ENCODE data around the gene CDK5RAP2.

Gene CDK5RAP2

DNA sequence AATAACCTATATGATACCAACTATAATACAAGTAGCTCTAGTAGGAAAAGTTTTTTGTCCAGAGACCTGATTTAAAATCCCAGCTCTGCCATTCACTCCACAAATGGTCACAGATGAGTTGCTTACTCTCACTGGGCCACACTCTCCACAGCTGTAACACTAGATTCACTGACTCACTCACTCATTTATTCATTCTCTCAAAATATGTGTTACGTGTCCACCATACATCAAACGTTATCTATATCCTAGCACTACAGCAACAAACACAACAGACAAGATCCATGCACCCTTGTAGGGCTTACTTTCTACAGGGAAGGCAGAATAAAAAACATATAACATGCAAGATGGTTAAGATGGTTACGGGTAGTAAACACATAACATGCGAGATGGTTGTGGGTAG is 146.3 kb downstream of the CDK5RAP2 start:
- no peak for DNase-seq

GRCh38 chr9:120432600-120432999 is 147.4 kb downstream of the CDK5RAP2 start:
- no peak for DNase-seq

GRCh38 chr9:120431268-120431667 is 148.7 kb downstream of the CDK5RAP2 start:
- DNase-seq, result no peak

GRCh38 chr9:120424248-120424647 is 155.7 kb downstream of the CDK5RAP2 start:
- DNase-seq, result no peak

GRCh38 chr9:120423812-120424211 is 156.2 kb downstream of the CDK5RAP2 start:
- DNase-seq, result no peak

DNA sequence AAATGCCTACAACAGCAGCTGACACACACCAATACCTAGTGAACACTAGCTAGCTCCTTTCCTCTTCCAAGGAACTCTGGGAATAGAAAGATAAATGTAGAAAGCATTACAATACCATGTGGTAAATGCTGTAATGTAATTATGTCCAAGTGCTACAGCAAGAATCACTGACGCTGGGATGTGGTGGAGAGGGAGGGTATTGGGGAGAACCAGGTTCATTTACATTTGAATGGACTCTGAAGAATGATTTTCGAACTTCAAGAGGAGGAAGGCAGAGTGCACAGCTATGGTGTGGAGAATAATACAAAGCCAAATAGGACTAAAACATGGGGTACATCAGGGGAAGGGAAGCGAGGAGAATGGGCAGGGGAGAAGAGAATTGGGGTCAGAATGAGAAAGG is 158.0 kb downstream of the CDK5RAP2 start:
- DNase-seq, result no peak

- DNase-seq, result no peak
Observed at GRCh38 chr9:120418315-120418714, 161.7 kb downstream of the CDK5RAP2 start.

DNA sequence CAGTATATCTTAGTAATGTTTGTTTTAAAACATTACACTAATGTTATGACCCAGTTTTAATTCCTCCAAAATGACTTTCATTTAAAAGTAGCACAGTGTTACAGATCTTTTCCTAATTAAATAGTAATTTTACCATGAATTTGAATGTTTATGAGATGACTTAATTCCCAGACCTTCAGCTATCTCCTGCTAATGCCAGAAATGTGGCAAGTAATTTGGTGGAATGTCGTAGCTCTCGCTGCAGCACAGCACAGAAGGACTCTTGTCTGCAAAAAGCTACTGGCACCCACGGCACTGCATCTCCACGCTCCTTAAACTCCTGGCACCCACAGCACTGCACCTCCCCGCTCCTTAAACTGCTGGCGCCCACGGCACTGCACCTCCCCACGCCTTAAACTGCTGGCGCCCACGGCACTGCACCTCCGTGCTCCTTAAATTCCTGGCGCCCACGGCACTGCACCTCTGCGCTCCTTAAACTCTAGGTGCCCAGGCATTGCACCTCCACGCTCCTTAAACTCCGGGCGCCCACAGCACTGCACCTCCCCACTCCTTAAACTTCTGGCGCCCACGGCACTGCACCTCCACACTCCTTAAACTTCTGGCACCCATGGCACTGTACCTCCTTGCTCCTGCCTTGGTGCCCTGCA is 163.1 kb downstream of the CDK5RAP2 start:
- DNase-seq, result no peak

- no peak for DNase-seq
Observed at GRCh38 chr9:120413121-120414048, 166.6 kb downstream of the CDK5RAP2 start.

GRCh38 chr9:120412425-120412951 is 167.5 kb downstream of the CDK5RAP2 start:
- no peak for DNase-seq

DNA sequence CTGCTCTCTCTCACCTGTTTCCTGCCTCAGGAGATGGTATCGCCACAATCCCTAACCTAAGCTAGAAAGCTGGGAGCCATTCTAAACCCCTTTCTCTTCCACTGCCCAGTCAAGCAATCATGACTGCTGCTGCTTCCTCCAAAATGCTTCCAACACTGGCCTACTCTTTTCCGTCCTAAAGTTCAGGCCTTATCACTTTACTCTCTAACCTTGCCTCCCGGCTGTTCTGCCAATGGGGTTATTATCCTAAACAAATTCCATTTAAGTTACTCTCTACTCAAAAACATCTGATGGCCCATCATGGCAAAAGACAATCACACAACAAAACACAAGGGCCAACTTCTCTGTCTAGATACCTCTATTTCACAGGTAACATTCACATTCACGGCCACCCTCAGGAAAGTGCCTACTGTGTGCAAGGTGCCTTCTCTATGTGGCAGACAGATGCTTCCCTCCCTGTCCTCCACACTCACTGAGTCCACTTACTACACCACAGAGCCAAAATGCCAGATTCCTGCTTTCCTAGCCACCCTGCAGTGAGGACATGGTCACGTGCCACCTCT is 168.0 kb downstream of the CDK5RAP2 start:
- DNase-seq, result no peak

GRCh38 chr9:120410925-120411501 is 169.0 kb downstream of the CDK5RAP2 start:
- DNase-seq, result no peak

DNA sequence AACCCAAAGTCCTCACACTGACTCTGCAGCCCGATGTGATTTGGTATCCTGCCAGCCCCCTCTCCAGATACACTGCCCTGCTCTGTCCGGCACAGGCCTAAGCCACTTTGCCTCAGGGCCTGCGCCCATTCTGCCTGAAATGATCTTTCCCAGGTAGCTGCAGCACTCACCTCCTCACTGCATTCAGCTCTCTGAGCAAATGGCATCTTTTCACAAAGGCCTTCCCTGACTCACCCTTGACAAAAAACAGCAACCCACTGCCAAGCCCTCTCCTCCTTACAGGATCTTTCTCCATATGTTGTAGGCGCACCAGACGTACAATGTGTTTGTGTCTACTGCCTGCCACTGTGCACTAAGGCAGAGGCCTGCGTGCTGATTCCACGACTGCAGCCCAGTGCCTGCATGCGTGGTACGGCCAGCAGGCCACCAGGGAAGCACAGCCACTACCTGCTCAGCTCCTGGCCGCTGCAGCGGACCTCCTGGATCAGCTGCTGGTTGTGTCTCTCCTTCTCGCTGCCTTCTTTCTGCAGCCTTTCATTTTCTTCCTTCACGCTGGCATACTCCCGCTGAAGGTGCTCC is 171.2 kb downstream of the CDK5RAP2 start:
- DNase-seq, result no peak

GRCh38 chr9:120405860-120406259 is 174.1 kb downstream of the CDK5RAP2 start:
- no peak for DNase-seq

- no peak for DNase-seq
Observed at GRCh38 chr9:120405134-120405533, 174.8 kb downstream of the CDK5RAP2 start.

- DNase-seq, result no peak
Observed at GRCh38 chr9:120403543-120403856, 176.5 kb downstream of the CDK5RAP2 start.

GRCh38 chr9:120402741-120403542 is 177.0 kb downstream of the CDK5RAP2 start:
- peak in 1 of 2 experiments; percentile 56 for DNase-seq

DNA sequence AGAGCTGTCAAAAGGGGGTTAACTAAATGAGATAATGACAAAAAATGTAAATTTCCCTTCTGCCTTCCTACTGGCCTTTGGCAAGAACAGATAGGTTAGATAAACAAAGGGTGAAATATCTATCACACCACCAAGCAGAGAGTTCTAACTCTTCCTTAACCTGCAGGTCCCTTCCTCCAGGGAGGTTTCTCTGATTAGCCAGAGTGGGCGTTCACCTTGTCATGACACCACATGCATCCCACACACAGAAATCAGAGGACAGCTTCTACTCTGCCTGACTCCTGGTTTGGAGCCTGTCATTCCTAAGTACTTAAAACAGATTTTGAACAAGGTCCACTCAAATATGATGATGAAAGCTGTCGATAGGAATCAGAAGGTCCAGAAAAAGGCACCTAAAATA is 180.0 kb downstream of the CDK5RAP2 start:
- DNase-seq, result no peak

- DNase-seq, result no peak
Observed at GRCh38 chr9:120398286-120398685, 181.7 kb downstream of the CDK5RAP2 start.

DNA sequence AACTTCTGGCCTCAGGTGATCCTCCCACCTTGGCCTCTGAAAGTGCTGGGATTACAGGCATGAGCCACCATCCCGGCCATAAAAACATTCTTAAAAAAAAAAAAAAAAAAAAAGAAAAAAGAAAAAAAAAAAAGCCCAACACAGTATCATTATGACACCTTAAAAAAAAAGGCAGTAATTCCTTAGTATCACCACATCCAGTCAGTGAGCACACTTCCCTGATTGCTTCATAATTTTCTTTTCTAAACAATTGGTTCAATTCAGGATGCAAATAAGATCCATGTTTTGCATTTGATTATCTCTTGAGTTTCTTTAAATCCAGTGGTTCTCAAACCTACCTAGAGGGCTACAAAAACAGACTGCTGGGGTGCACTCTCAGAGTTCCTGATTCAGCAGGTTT is 182.5 kb downstream of the CDK5RAP2 start:
- no peak for DNase-seq

DNA sequence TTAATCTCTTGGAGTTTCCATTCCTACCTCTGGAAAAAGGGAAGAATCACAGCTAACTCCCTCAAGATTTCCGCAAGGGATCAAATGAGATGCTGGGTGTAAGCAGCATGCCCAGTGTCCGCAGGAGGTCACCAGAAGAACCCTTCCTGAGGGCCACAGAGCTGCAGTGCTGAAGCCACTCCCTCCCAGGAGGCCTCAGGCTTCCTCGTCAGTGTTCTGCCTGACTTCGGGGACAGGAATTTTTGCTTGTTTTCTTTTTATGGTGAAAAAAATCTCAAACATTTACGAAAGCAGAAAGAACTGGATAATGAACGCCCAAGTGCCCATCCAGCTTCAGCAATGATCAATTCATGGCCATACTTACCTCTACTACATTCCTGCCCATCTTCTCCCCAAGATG is 183.0 kb downstream of the CDK5RAP2 start:
- DNase-seq, result no peak

- no peak for DNase-seq
Observed at GRCh38 chr9:120396418-120396817, 183.5 kb downstream of the CDK5RAP2 start.
